Ectodermal cell (in vitro differentiated cells): ENCODE results near the gene ETV6.
"Not testable (repeated sequence)": the region's sequence is repeated elsewhere in the genome, so short reads cannot be mapped to it uniquely, and the experiment has no call there.

Source experiments
- H3K27ac ChIP-seq: 2 replicates; pipeline ENCODE4 v1.7.0; 2013; ENCODE audit warnings: mild to moderate bottlenecking, low read depth, low read length; ENCODE audit not compliant: insufficient read depth, poor library complexity, severe bottlenecking
- H3K27me3 ChIP-seq: 2 replicates; pipeline ENCODE4 v1.7.0; 2013; ENCODE audit warnings: mild to moderate bottlenecking, low read length; ENCODE audit not compliant: insufficient read depth, control insufficient read depth, poor library complexity, severe bottlenecking
- H3K36me3 ChIP-seq: one replicate; pipeline ENCODE4 v1.7.0; 2013; ENCODE audit warnings: low read length; ENCODE audit not compliant: control insufficient read depth, insufficient read depth
- H3K4me1 ChIP-seq: one replicate; pipeline ENCODE4 v1.7.0; 2013; ENCODE audit warnings: low read length; ENCODE audit not compliant: control insufficient read depth, insufficient read depth
- H3K4me3 ChIP-seq: 2 replicates; pipeline ENCODE4 v1.7.0; 2013; ENCODE audit warnings: low read depth, low read length, control low read depth; ENCODE audit not compliant: insufficient read depth
- H3K9me3 ChIP-seq: 2 replicates; pipeline ENCODE4 v1.7.0; 2013; ENCODE audit warnings: mild to moderate bottlenecking, low read length, moderate library complexity; ENCODE audit not compliant: control insufficient read depth
- WGBS, 2 experiments: methylation state at CpG; one replicate each; pipeline ENCODE4 v1.1.7; 2013; ENCODE audit warnings: missing lambda C conversion rate in 2 of 2; 5-methylcytosine and 5-hydroxymethylcytosine counted together

Gene ETV6

DNA sequence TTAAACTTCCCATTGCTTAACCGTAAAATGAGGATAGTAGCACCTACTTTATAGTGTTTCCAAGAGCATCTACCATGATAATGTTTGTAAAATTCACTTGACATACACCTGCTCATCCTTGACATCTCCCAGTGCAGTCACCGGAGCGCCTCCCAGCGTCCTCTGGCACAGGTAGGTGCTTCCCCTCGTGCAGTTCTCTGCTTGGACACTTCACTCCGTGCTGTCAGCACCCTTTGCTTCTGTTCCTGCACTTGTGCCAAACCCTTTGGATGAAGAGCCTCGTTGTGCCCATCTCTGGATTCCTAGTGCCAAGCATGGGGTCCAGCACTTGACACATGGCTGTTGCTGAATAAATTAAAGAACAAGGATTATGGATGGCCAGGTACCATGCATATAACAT lies 28.3 kb downstream of the ETV6 start:
- Histone ChIP-seq H3K9me3 (no peaks in the 10 kb centered on the region), H3K4me1 (peaks cover 3% of the 10 kb centered on the region), H3K27me3 (no peaks in the 10 kb centered on the region), H3K36me3 (no peaks in the 10 kb centered on the region), H3K4me3 (no peak overlapping the region), H3K27ac (no peak overlapping the region)
- 93 to 96% methylated on average over 7 of the region's 7 CpGs for WGBS, 2 experiments

DNA sequence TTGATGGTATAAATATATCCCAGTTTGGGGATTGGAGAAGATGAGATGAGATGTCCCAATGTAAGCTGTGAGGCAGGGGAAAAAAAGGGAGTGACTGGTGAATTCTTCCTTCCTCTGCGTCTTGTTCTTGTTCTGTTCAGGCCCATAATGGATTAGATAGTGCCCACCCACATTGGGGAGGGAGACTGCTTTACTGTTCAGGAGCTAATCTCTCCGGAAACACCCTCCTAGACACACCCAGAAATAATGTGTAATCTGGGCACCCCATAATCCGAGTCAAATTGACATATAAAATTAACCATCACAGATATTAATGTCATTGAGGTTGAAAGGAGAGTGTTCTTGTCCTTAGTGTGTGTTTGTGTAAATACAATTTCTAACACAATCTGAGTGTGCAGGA lies 29.3 kb downstream of the ETV6 start:
- H3K27me3 ChIP-seq: no peaks in the 10 kb centered on the region
- H3K36me3 ChIP-seq: no peaks in the 10 kb centered on the region
- H3K4me1 ChIP-seq: peaks cover 3% of the 10 kb centered on the region
- no peaks in the 10 kb centered on the region for H3K9me3 ChIP-seq
- 86 to 94% methylated on average over 1 to 3 of the region's 3 CpGs for WGBS, 2 experiments
- H3K4me3 ChIP-seq: no peak overlapping the region
- H3K27ac ChIP-seq: no peak overlapping the region

GRCh38 chr12:11681207-11681606 lies 31.7 kb downstream of the ETV6 start:
- Histone ChIP-seq H3K9me3 (no peaks in the 10 kb centered on the region), H3K27me3 (no peaks in the 10 kb centered on the region), H3K4me1 (no peaks in the 10 kb centered on the region), H3K27ac (no peak overlapping the region), H3K36me3 (no peaks in the 10 kb centered on the region), H3K4me3 (no peak overlapping the region)
- WGBS, 2 experiments: no CpG with 5 or more reads among the region's 2 CpGs

GRCh38 chr12:11681695-11682094 lies 32.2 kb downstream of the ETV6 start:
- H3K4me3 ChIP-seq, H3K4me1 ChIP-seq, H3K27ac ChIP-seq, H3K36me3 ChIP-seq, H3K9me3 ChIP-seq, H3K27me3 ChIP-seq: not testable (repeated sequence)
- WGBS, 2 experiments: 87 to 98% methylated on average over 2 to 3 of the region's 3 CpGs

DNA sequence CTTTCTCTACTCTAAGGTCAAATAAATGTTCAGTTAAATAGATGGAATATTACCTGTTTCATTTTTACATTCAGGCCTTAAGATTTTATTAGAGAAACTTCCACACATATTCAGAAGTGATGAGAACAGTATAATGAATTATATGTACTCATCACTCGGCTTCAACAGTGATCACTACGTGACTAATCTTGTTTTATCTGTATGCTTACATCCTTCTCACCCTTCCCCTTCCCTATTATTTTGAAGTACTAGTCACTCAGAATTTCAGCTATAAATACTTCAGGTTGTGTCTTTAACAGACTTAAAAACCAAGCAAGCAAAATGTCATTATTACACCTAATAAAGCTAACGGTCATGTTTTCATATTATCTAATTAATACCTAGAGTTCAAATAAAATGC lies 34.9 kb downstream of the ETV6 start:
- 89% methylated on average over 2 to 3 of the region's 3 CpGs for WGBS, 2 experiments
- Histone ChIP-seq H3K4me3 (no peak overlapping the region), H3K9me3 (no peaks in the 10 kb centered on the region), H3K4me1 (no peaks in the 10 kb centered on the region), H3K36me3 (no peaks in the 10 kb centered on the region), H3K27ac (no peak overlapping the region), H3K27me3 (no peaks in the 10 kb centered on the region)

DNA sequence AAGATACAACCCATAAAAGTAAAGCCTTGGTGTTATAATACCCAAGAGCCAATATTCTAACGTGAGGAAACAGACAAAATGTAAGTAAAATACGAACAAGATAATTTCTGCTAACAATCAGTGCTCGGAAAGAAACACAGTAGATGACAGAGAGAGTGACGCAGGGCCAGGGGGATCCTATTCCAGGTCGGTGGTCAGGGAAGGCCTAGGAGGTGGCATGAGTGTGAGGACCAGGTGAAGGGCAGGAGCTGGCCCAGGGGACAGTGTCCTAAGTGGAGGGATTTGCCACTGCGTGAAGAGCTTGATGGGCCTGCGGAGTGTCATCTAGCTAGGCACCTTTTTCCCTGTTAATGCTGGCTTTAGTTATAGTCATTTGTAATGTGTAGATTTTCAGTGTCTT lies 35.3 kb downstream of the ETV6 start:
- H3K36me3 ChIP-seq: no peaks in the 10 kb centered on the region
- H3K4me3 ChIP-seq: no peak overlapping the region
- no peaks in the 10 kb centered on the region for H3K9me3 ChIP-seq
- WGBS, 2 experiments: 90 to 91% methylated on average over 7 of the region's 7 CpGs
- H3K27me3 ChIP-seq: no peaks in the 10 kb centered on the region
- H3K27ac ChIP-seq: no peak overlapping the region
- no peaks in the 10 kb centered on the region for H3K4me1 ChIP-seq

- no peak overlapping the region for H3K4me3 ChIP-seq
- WGBS, 2 experiments: 90 to 92% methylated on average over 3 of the region's 3 CpGs
- H3K4me1 ChIP-seq: no peaks in the 10 kb centered on the region
- H3K36me3 ChIP-seq: no peaks in the 10 kb centered on the region
- no peaks in the 10 kb centered on the region for H3K27me3 ChIP-seq
- H3K27ac ChIP-seq: no peak overlapping the region
- H3K9me3 ChIP-seq: no peaks in the 10 kb centered on the region
These were observed 35.8 kb downstream of the ETV6 start for GRCh38 chr12:11685316-11685715.

GRCh38 chr12:11685716-11686115 lies 36.2 kb downstream of the ETV6 start:
- Histone ChIP-seq H3K27me3 (no peaks in the 10 kb centered on the region), H3K36me3 (no peaks in the 10 kb centered on the region), H3K9me3 (no peaks in the 10 kb centered on the region), H3K4me1 (no peaks in the 10 kb centered on the region), H3K4me3 (no peak overlapping the region), H3K27ac (no peak overlapping the region)
- 80 to 83% methylated on average over 1 to 2 of the region's 2 CpGs for WGBS, 2 experiments

GRCh38 chr12:11686120-11686519 lies 36.6 kb downstream of the ETV6 start:
- no peak overlapping the region for H3K4me3 ChIP-seq
- H3K4me1 ChIP-seq: no peaks in the 10 kb centered on the region
- 87 to 90% methylated on average over 1 to 2 of the region's 2 CpGs for WGBS, 2 experiments
- H3K36me3 ChIP-seq: no peaks in the 10 kb centered on the region
- no peaks in the 10 kb centered on the region for H3K27me3 ChIP-seq
- no peak overlapping the region for H3K27ac ChIP-seq
- H3K9me3 ChIP-seq: no peaks in the 10 kb centered on the region

DNA sequence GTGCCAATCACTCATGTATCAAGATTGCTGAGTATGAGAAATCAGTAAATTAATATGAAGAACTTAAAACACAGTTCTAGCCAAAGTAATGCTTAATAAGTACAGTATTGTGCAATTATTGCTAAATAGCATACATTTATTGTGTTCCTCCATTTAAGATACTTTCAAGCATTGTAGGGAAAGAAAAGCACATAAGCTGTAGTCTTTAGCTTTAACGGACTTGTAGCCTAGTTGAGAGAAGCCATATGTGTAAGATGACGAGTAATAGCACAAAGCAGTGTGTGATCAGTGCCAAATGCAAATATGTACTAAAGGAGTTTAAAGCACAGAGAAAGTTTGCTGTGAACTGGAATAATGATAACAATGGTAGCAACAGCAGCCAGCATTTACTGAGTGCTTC lies 38.1 kb downstream of the ETV6 start:
- no peak overlapping the region for H3K4me3 ChIP-seq
- H3K27me3 ChIP-seq: no peaks in the 10 kb centered on the region
- H3K9me3 ChIP-seq: no peaks in the 10 kb centered on the region
- 93 to 97% methylated on average over 2 of the region's 2 CpGs for WGBS, 2 experiments
- H3K36me3 ChIP-seq: no peaks in the 10 kb centered on the region
- H3K27ac ChIP-seq: no peak overlapping the region
- no peaks in the 10 kb centered on the region for H3K4me1 ChIP-seq

DNA sequence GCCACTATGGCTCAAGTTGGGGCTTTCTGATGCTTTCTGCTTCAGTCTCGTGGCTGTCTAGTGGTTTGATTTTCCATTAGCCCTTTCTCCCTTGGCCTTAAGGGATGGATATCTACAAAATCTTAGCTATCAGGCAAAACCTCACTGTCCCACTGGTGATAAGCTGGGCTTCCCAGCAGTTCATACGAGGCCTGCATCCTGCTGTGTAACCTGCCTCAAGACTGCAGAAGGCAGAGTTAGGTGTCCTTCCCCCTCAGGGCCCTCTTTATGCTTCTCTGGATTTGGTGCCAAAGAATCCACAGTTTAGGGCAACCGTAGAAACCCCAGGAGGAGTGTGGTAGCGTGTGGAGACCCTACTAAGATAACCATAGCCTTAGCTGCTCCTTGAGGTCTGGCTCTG lies 38.9 kb downstream of the ETV6 start:
- Histone ChIP-seq H3K4me1 (no peaks in the 10 kb centered on the region), H3K9me3 (no peaks in the 10 kb centered on the region), H3K27ac (no peak overlapping the region), H3K27me3 (no peaks in the 10 kb centered on the region), H3K36me3 (no peaks in the 10 kb centered on the region), H3K4me3 (no peak overlapping the region)
- WGBS, 2 experiments: 83 to 86% methylated on average over 4 of the region's 4 CpGs
